Measurements from ENCODE around the gene UBTD1. TPM values are rescaled to one million over a fixed set of nuclear protein-coding genes. Genes with fewer than 3 reads are reported as not detected.

The UBTD1 gene
- total RNA-seq, 1 experiment from 2014 or later: 19.0 TPM

DNA sequence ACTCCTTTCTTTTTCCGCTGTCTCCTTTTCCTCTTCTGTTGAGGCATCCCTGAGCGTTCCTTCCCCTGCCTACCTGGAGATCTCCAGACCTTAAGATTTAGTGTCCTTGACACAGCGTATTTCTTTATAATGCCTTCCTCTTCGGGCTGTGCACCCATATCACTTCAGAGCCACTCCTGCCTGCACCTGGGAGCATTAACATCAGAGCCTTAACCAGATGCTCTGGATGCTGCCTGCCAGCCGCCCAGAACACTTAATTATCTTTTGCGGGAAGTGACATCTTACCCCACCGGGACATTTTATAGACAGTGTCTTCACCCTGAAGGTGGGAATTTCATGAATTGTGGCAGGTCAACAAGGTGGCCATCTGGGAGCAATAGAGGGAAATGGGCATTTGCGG lies 24.2 kb downstream of the UBTD1 start:
- no peaks in the 10 kb centered on the region for H3K27me3 Mint-ChIP-seq (ENCODE audit: low read depth)
- peaks cover 6 to 8% of the 10 kb centered on the region in 2 experiments; a peak in 4 of 5 replicates for H3K9me3 Mint-ChIP-seq
- no peak overlapping the region for H3K4me2 ChIP-seq (ENCODE audit: insufficient read depth, insufficient read length, low read length)
- no peak overlapping the region for H3K14ac ChIP-seq (ENCODE audit: insufficient read depth, low read length)
- no peaks in the 10 kb centered on the region for H3K23me2 ChIP-seq (ENCODE audit: insufficient read length, low read depth, low read length, poor library complexity, severe bottlenecking)
- no peaks in the 10 kb centered on the region for H3K79me2 ChIP-seq (ENCODE audit: insufficient read depth, low read length)
- no peak overlapping the region for H3K4ac ChIP-seq (ENCODE audit: low read depth, low read length)
- peaks cover 6% of the 10 kb centered on the region; the same call in 1 of the 2 replicates for H3K4me1 ChIP-seq (ENCODE audit: insufficient read depth, low read length)
- no peak overlapping the region for H2BK5ac ChIP-seq (ENCODE audit: insufficient read length, low read length)
- H4K20me1 ChIP-seq (ENCODE audit: control insufficient read depth, insufficient read depth, insufficient read length): no peaks in the 10 kb centered on the region
- no peak overlapping the region for H3T11ph ChIP-seq (ENCODE audit: low read length)
- no peak overlapping the region for H3K56ac ChIP-seq (ENCODE audit: insufficient read length, low read depth, low read length)
- no peak for DNase-seq
- H3K27ac ChIP-seq (ENCODE audit: insufficient read length, low read depth, low read length): no peak overlapping the region
- H3K79me1 ChIP-seq (ENCODE audit: insufficient read depth, low read depth, low read length, poor library complexity, severe bottlenecking): no peaks in the 10 kb centered on the region
- peak overlapping the region in 1 of 3 experiments; percentile 16; a peak in 1 of 7 replicates for H3K27ac Mint-ChIP-seq
- no peak overlapping the region for H2BK15ac ChIP-seq (ENCODE audit: low read depth, low read length)
- TF ChIP-seq, protein P1, sequence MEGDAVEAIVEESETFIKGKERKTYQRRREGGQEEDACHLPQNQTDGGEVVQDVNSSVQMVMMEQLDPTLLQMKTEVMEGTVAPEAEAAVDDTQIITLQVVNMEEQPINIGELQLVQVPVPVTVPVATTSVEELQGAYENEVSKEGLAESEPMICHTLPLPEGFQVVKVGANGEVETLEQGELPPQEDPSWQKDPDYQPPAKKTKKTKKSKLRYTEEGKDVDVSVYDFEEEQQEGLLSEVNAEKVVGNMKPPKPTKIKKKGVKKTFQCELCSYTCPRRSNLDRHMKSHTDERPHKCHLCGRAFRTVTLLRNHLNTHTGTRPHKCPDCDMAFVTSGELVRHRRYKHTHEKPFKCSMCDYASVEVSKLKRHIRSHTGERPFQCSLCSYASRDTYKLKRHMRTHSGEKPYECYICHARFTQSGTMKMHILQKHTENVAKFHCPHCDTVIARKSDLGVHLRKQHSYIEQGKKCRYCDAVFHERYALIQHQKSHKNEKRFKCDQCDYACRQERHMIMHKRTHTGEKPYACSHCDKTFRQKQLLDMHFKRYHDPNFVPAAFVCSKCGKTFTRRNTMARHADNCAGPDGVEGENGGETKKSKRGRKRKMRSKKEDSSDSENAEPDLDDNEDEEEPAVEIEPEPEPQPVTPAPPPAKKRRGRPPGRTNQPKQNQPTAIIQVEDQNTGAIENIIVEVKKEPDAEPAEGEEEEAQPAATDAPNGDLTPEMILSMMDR (conservative IDR thresholded peaks at IDR 0.05): no peak
- no peak overlapping the region for H2BK20ac ChIP-seq (ENCODE audit: low read depth, low read length, poor library complexity, severe bottlenecking)
- H3K36me3 Mint-ChIP-seq (ENCODE audit: insufficient read depth in 1 of 3, low read depth in 3 of 3): peaks cover 0 to 2% (median 0%) of the 10 kb centered on the region in 3 experiments; a peak in 4 of 7 replicates
- no peaks in the 10 kb centered on the region for H3K9me3 ChIP-seq (ENCODE audit: control insufficient read depth, low read depth, low read length)
- H2BK12ac ChIP-seq (ENCODE audit: insufficient read length, low read depth, low read length): no peak overlapping the region
- H2BK120ac ChIP-seq (ENCODE audit: low read depth, low read length, poor library complexity, severe bottlenecking): no peak overlapping the region
- no CpG with 5 or more reads among the region's 8 CpGs for WGBS (ENCODE audit: extremely low coverage, insufficient read length, low lambda C conversion rate)
- peaks cover 31 to 34% of the 10 kb centered on the region in 2 experiments for H3K4me1 Mint-ChIP-seq
- H4K5ac ChIP-seq (ENCODE audit: insufficient read length, low read depth, low read length): no peak overlapping the region
- H2AFZ ChIP-seq (ENCODE audit: low read length): no peak overlapping the region
- H2AK5ac ChIP-seq (ENCODE audit: insufficient read length, low read length): no peak overlapping the region
- H3K23ac ChIP-seq (ENCODE audit: insufficient read length, low read depth, low read length): no peak overlapping the region
- no peak overlapping the region for H3K4me3 Mint-ChIP-seq
- no peak overlapping the region for H4K8ac ChIP-seq (replicated peaks; ENCODE audit: insufficient read length, low read depth, low read length)
- no peak overlapping the region for H3K9ac ChIP-seq (ENCODE audit: extremely low read depth, insufficient read length, low read length)
- no peak overlapping the region for H3K18ac ChIP-seq (ENCODE audit: insufficient read length, low read depth, low read length)
- no peaks in the 10 kb centered on the region for H3K27me3 ChIP-seq (ENCODE audit: insufficient read depth, low read length)
- H4K91ac ChIP-seq (ENCODE audit: insufficient read length, low read depth, low read length): no peak overlapping the region
